GM18951 (cell line): ENCODE measurements around the gene COL18A1.

Source experiments
- POLR2A ChIP-seq: IDR thresholded peaks from 4 replicates; pipeline ENCODE4 v1.6.1; 2011; ENCODE audit warnings: mild to moderate bottlenecking; ENCODE audit not compliant: insufficient read length, insufficient read depth; ENCODE audit errors: extremely low read depth
- in situ Hi-C: fragments of 300-500 bp; cut with MboI; formaldehyde crosslinking; loops from one replicate; pipeline ENCODE4 v1.12.0; 2022; ENCODE audit warnings: low sequenced_read_pairs, mixed read lengths, inconsistent platforms; ENCODE audit not compliant: unreplicated experiment

Gene COL18A1

GRCh38 chr21:45449658-45450422, 44.9 kb downstream of the COL18A1 start:
- TF ChIP-seq POLR2A = no peak
- in situ Hi-C loops = no loop called here

- no peak for TF ChIP-seq POLR2A
- in situ Hi-C loops = no loop called here
Measured at GRCh38 chr21:45450423-45451090, 45.6 kb downstream of the COL18A1 start.

- no peak for TF ChIP-seq POLR2A
- in situ Hi-C loops = no loop called here
Measured at GRCh38 chr21:45451091-45451740, 46.3 kb downstream of the COL18A1 start.

- TF ChIP-seq POLR2A = no peak
- in situ Hi-C loops = no loop called here
Measured at GRCh38 chr21:45451771-45452182, 46.8 kb downstream of the COL18A1 start.

DNA sequence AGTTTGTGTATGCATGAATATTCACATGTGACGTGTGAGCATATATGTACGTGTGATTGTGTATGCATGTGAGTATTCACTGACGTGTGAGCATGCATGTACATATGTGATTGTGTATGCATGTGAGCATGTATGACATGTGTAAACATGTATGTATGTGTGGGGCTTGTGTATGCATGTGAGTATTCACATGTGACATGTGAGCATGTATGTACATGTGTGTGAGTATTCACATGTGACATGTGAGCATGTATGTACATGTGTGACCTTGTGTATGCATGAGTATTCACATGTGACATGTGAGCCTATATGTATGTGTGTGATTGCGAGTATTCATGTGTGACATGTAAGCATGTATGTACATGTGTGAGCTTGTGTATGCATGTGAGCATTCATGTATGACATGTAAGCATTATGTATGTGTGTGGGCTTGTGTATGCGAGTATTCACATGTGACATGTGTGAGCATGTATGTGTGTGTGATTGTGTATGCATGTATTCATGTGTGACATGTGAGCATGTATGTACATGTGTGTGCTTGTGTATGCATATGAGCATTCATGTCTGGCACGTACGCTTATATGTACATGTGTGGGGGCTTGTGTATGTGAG, 47.8 kb downstream of the COL18A1 start:
- TF ChIP-seq POLR2A = no peak
- in situ Hi-C loops = no loop called here

DNA sequence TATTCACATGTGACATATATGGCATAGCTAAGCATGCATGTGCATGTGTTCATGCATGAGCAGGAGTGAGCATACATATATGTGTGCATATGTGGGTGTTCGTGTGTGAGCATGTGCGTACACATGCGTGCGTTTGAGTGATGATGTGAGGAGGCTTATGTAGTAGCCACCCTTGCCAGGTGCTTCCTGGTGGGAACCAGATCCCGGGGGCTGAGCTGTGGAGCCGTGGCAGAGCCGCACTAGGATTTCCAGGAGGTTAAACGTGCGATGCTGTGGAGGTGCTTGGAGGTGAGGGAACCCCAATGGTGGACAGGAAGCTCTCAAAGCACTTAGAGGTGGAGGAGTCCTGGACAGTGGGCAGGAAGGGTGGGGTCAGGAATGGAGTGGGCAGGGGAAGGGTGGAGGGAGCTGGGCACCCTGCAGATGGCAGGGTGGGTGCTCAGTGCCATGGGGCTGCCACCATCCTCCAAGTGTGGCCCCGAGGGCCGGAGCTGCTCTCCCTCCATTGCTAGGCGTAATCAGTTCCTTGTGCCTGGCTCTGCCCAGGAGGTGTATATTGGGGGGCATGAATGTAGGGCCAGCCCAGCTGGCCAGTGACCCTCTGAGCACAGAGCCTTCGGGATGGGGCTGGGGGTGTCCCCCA, 48.5 kb downstream of the COL18A1 start:
- in situ Hi-C loops = no loop called here
- no peak for TF ChIP-seq POLR2A

DNA sequence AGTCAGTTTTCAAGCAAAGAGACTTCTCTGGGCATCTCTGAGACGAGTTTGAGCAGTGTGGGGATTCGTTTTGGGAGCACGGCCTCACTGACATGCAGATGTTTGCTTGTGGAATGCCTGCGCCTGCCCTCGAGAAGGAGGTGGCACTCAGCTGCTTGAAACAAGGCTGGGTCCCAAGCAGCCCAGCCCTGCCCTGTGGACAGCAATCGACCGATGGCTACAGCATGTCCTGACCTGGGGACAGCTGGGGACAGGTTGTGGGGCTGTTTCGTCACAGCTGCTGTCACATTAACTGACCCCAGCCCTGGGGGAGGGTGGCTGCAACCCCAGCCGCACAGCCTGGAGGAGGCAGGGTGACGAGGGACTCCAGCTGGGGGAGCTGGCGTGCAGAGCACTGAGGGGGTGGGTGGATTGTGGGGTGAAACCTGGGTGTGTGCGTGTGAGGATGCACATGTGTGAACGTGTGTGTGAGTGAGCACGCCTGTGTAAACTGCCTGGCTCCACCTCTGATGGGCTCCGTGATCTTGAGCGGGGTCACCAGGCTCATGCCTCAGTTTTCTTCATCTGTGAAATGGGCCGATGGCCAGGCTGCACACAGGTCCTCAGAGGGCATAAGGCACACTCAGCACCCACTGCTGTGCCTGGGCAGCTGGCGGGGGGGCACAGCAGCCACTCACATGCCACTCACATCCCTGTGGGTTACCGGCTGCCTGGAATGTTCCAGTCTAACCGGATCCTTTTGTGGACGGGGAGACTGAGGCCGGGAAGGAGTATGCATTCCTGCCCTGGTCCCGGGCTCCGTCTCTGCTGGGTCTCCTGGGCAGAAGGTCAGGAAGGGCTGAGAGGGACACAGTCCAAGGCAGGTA, 49.3 kb downstream of the COL18A1 start:
- no peak for TF ChIP-seq POLR2A
- in situ Hi-C loops = no loop called here

DNA sequence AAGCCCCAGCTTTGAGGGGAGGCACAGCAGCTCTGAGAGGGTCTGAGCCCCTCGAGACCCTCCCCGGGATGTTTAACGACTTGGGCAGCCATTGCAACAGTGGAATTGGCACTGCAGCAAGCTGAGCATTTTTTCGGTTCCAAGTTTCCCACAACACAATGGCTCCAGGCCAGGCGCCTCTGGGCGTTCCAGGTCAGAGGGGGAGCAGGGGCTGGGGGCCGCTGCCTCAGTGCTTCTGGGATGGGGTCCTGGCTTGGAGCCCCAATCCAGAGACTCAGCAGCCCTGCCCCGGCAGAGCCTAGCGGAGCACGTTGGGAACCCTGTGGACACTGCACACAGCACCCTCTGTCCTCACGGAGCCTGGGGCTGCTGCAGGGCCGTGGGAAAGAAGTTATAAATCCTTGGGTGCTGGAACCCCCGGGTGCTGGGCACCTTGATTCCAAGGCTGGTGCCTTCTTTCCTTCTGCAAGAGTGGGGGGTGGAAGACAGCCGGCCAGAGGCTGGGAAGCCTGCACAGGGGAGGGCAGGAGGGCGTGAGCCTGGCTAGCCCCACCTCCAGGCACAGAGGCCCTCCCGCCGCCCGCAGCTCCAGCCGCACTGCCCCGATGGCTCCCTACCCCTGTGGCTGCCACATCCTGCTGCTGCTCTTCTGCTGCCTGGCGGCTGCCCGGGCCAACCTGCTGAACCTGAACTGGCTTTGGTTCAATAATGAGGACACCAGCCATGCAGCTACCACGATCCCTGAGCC, 50.1 kb downstream of the COL18A1 start:
- in situ Hi-C loops = no loop called here

DNA sequence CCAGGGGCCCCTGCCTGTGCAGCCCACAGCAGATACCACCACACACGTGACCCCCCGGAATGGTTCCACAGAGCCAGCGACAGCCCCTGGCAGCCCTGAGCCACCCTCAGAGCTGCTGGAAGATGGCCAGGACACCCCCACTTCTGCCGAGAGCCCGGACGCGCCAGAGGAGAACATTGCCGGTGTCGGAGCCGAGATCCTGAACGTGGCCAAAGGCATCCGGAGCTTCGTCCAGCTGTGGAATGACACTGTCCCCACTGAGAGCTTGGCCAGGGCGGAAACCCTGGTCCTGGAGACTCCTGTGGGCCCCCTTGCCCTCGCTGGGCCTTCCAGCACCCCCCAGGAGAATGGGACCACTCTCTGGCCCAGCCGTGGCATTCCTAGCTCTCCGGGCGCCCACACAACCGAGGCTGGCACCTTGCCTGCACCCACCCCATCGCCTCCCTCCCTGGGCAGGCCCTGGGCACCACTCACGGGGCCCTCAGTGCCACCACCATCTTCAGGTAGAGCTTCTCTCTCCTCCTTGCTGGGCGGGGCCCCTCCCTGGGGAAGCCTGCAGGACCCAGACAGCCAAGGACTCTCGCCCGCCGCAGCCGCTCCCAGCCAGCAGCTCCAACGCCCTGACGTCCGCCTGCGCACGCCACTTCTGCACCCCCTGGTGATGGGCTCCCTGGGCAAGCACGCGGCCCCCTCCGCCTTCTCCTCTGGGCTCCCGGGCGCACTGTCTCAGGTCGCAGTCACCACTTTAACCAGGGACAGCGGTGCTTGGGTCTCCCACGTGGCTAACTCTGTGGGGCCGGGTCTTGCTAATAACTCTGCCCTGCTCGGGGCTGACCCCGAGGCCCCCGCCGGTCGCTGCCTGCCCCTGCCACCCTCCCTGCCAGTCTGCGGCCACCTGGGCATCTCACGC, 51.0 kb downstream of the COL18A1 start:
- TF ChIP-seq POLR2A = no peak
- in situ Hi-C loops = no loop called here

More for the DNA sequence above, 50.1 kb downstream of the COL18A1 start:
- TF ChIP-seq POLR2A = no peak

- in situ Hi-C loops = no loop called here
- no peak for TF ChIP-seq POLR2A
Measured at GRCh38 chr21:45456584-45457160, 51.7 kb downstream of the COL18A1 start.
